H1 (cell line): ENCODE measurements around the gene COL27A1. TPM values are rescaled to one million over a fixed set of nuclear protein-coding genes. Genes with fewer than 3 reads are reported as not detected.

Source experiments
- CTCF ChIA-PET: fragments of 300-600 bp; sonication (Branson Sonifier 250); formaldehyde crosslinking; loops from one replicate; lab custom pipeline; 2021; ENCODE audit not compliant: partially characterized antibody; lab: Charles Lee
- POLR2A ChIA-PET: fragments of 300-600 bp; sonication (Branson Sonifier 250); formaldehyde crosslinking; loops from one replicate; lab custom pipeline; 2021; ENCODE audit warnings: inconsistent platforms; ENCODE audit not compliant: partially characterized antibody; lab: Charles Lee
- DNase-seq, 2 experiments: peaks; one replicate each; pipeline versions ENCODE4 v3.0.0 to v3.0.0-alpha.2; 2010 to 2022; ENCODE audit warnings: low spot score in 2 of 2, low read depth in 1 of 2, mixed read lengths in 1 of 2
- FAIRE-seq: peaks from 2 replicates; lab custom pipeline; 2011; peaks lifted over from hg19 to GRCh38; lab: Jason Lieb, UNC
- H2AFZ ChIP-seq: 2 replicates; pipeline ENCODE4 v1.8.1; 2012; ENCODE audit warnings: low read length, inconsistent platforms
- H2AK5ac ChIP-seq: 2 replicates; pipeline ENCODE4 v1.6.1; 2013; ENCODE audit warnings: low read depth, low read length
- H2BK120ac ChIP-seq: replicated peaks from 2 replicates; pipeline ENCODE3; 2013; ENCODE audit warnings: low read depth, low read length, inconsistent platforms
- H2BK12ac ChIP-seq: 2 replicates; pipeline ENCODE4 v1.6.1; 2013; ENCODE audit warnings: low read depth, low read length
- H2BK15ac ChIP-seq: 2 replicates; pipeline ENCODE4 v1.6.1; 2013; ENCODE audit warnings: low read length
- H2BK20ac ChIP-seq: 2 replicates; pipeline ENCODE4 v1.6.1; 2013; ENCODE audit warnings: low read length
- H2BK5ac ChIP-seq: 2 replicates; pipeline ENCODE4 v1.6.1; 2013; ENCODE audit warnings: low read depth, low read length
- H3K14ac ChIP-seq: 2 replicates; pipeline ENCODE4 v1.6.1; 2013; ENCODE audit warnings: inconsistent platforms; ENCODE audit not compliant: insufficient read length
- H3K18ac ChIP-seq: 2 replicates; pipeline ENCODE4 v1.6.1; 2013; ENCODE audit warnings: low read length; ENCODE audit errors: extremely low read depth
- H3K23ac ChIP-seq: 2 replicates; pipeline ENCODE4 v1.6.1; 2013; ENCODE audit warnings: inconsistent platforms; ENCODE audit not compliant: insufficient read length
- H3K23me2 ChIP-seq: 2 replicates; pipeline ENCODE4 v1.6.1; 2013; ENCODE audit warnings: low read depth, low read length
- H3K27ac ChIP-seq: 2 replicates; pipeline ENCODE4 v1.6.1; 2011; ENCODE audit warnings: low read depth, low read length, inconsistent platforms
- H3K27me3 ChIP-seq, 4 experiments: replicated peaks in 1 of 4; 1 replicate in 1 of 4; 2 replicates in 3 of 4; pipeline versions ENCODE4 v1.6.1 to v1.8.1; 2011 to 2013; ENCODE audit warnings: low read length in 3 of 4, mild to moderate bottlenecking in 3 of 4, inconsistent platforms in 2 of 4, mixed read lengths in 2 of 4, moderate library complexity in 1 of 4; ENCODE audit not compliant: control insufficient read depth in 3 of 4, insufficient read depth in 3 of 4; ENCODE audit errors: extremely low read depth in 1 of 4
- H3K36me3 ChIP-seq, 4 experiments: 2 replicates each; pipeline versions ENCODE4 v1.6.1 to v1.8.1; 2011 to 2013; ENCODE audit warnings: mild to moderate bottlenecking in 4 of 4, low read length in 3 of 4, moderate library complexity in 2 of 4, control low read depth in 1 of 4, inconsistent platforms in 1 of 4; ENCODE audit not compliant: insufficient read depth in 4 of 4, control insufficient read depth in 2 of 4
- H3K4ac ChIP-seq: replicated peaks from 2 replicates; pipeline ENCODE3; 2013; ENCODE audit warnings: low read length, low read depth, mixed read lengths, inconsistent platforms; ENCODE audit not compliant: insufficient read length
- H3K4me1 ChIP-seq, 4 experiments: replicated peaks in 1 of 4; 1 replicate in 1 of 4; 2 replicates in 3 of 4; pipeline versions ENCODE4 v1.6.1 to v1.8.1; 2011 to 2013; ENCODE audit warnings: low read length in 3 of 4, inconsistent platforms in 2 of 4, mixed read lengths in 1 of 4; ENCODE audit not compliant: insufficient read depth in 4 of 4, control insufficient read depth in 3 of 4
- H3K4me2 ChIP-seq, 2 experiments: 2 replicates each; pipeline versions ENCODE4 v1.6.1 to v1.8.1; 2011 to 2013; ENCODE audit warnings: low read depth in 2 of 2, low read length in 2 of 2, control low read depth in 1 of 2, inconsistent platforms in 1 of 2, mild to moderate bottlenecking in 1 of 2; ENCODE audit not compliant: insufficient read depth in 1 of 2
- H3K4me3 ChIP-seq, 4 experiments: fragments of 200-600, 300-600 bp in 1 of 4; sonication (generic), shearing (Covaris generic), sonication (Bioruptor Twin) in 1 of 4; 2 replicates each; pipeline versions ENCODE4 v1.5.1 to v1.8.1; 2011 to 2016; ENCODE audit warnings: low read length in 4 of 4, low read depth in 3 of 4, control low read depth in 2 of 4, inconsistent platforms in 2 of 4, mild to moderate bottlenecking in 2 of 4, mixed read lengths in 1 of 4, moderate library complexity in 1 of 4; ENCODE audit not compliant: insufficient read depth in 2 of 4; ENCODE audit errors: extremely low read depth in 1 of 4
- H3K56ac ChIP-seq: replicated peaks from 2 replicates; pipeline ENCODE3; 2013; ENCODE audit warnings: low read depth, mild to moderate bottlenecking, mixed read lengths, low read length, inconsistent platforms; ENCODE audit not compliant: insufficient read length
- H3K79me1 ChIP-seq: 2 replicates; pipeline ENCODE4 v1.6.1; 2013; ENCODE audit warnings: low read depth, low read length, control low read depth
- H3K79me2 ChIP-seq, 2 experiments: 2 replicates each; pipeline versions ENCODE4 v1.6.1 to v1.8.1; 2012 to 2013; ENCODE audit warnings: low read length in 2 of 2, mild to moderate bottlenecking in 2 of 2, inconsistent platforms in 1 of 2; ENCODE audit not compliant: insufficient read depth in 2 of 2, control insufficient read depth in 1 of 2
- H3K9ac ChIP-seq, 4 experiments: replicated peaks in 1 of 4; 1 replicate in 1 of 4; 2 replicates in 3 of 4; pipeline versions ENCODE4 v1.6.1 to v1.8.1; 2011 to 2013; ENCODE audit warnings: low read depth in 3 of 4, low read length in 3 of 4, control low read depth in 2 of 4, mild to moderate bottlenecking in 2 of 4, moderate library complexity in 2 of 4, inconsistent platforms in 1 of 4; ENCODE audit errors: extremely low read depth in 1 of 4
- H3K9me3 ChIP-seq, 2 experiments: 2 replicates each; pipeline versions ENCODE4 v1.6.1 to v1.8.1; 2012 to 2013; ENCODE audit warnings: mild to moderate bottlenecking in 2 of 2, moderate library complexity in 2 of 2, control low read depth in 1 of 2, inconsistent platforms in 1 of 2, low read depth in 1 of 2, low read length in 1 of 2, mixed read lengths in 1 of 2; ENCODE audit not compliant: insufficient read depth in 2 of 2
- H4K20me1 ChIP-seq, 2 experiments: replicated peaks in 1 of 2; 2 replicates each; pipeline versions ENCODE3 to v1.8.1; 2011 to 2013; ENCODE audit warnings: inconsistent platforms in 2 of 2, low read length in 2 of 2, mild to moderate bottlenecking in 1 of 2; ENCODE audit not compliant: insufficient read depth in 2 of 2, control insufficient read depth in 1 of 2
- H4K5ac ChIP-seq: 2 replicates; pipeline ENCODE4 v1.6.1; 2013; ENCODE audit warnings: low read length, low read depth, mixed read lengths, inconsistent platforms; ENCODE audit not compliant: insufficient read length
- H4K8ac ChIP-seq: 2 replicates; pipeline ENCODE4 v1.8.0; 2013; ENCODE audit warnings: mild to moderate bottlenecking, moderate library complexity, low read length, inconsistent platforms; ENCODE audit not compliant: insufficient read depth; ENCODE audit errors: extremely low read depth
- H4K91ac ChIP-seq: replicated peaks from 2 replicates; pipeline ENCODE3; 2013; ENCODE audit warnings: low read length, mixed read lengths, inconsistent platforms; ENCODE audit not compliant: insufficient read length
- ATF2 ChIP-seq: IDR thresholded peaks from 2 replicates; pipeline ENCODE4 v1.6.1; 2012; ENCODE audit warnings: low read length, inconsistent platforms
- BRCA1 ChIP-seq: IDR thresholded peaks from 2 replicates; pipeline ENCODE4 v1.6.1; 2012; ENCODE audit warnings: low read depth, low read length, improper control_type of control experiment
- CREB1 ChIP-seq: IDR thresholded peaks from 2 replicates; pipeline ENCODE4 v1.6.1; 2012; ENCODE audit warnings: inconsistent platforms
- EGR1 ChIP-seq: IDR thresholded peaks from 2 replicates; pipeline ENCODE4 v1.6.1; 2011; ENCODE audit warnings: low read depth, low read length, borderline replicate concordance
- GTF2F1 ChIP-seq: IDR thresholded peaks from 2 replicates; pipeline ENCODE4 v1.6.1; 2012; ENCODE audit warnings: low read depth, low read length, improper control_type of control experiment, borderline replicate concordance
- HDAC2 ChIP-seq, 2 experiments: fragments of 300-600 bp in 1 of 2; sonication (generic) in 1 of 2; IDR thresholded peaks; 2 replicates each; pipeline ENCODE4 v1.6.1; 2011 to 2012; ENCODE audit warnings: low read depth in 2 of 2, low read length in 2 of 2, mild to moderate bottlenecking in 2 of 2, moderate library complexity in 2 of 2, borderline replicate concordance in 1 of 2, inconsistent platforms in 1 of 2
- JUN ChIP-seq: IDR thresholded peaks from 2 replicates; pipeline ENCODE4 v1.6.1; 2011; ENCODE audit warnings: low read depth, mild to moderate bottlenecking, improper control_type of control experiment, low read length
- JUND ChIP-seq: IDR thresholded peaks from 2 replicates; pipeline ENCODE4 v1.6.1; 2011; ENCODE audit warnings: mild to moderate bottlenecking, improper control_type of control experiment, low read length
- RBBP5 ChIP-seq: IDR thresholded peaks from 2 replicates; pipeline ENCODE4 v1.7.1; 2012; ENCODE audit warnings: low read depth, mild to moderate bottlenecking, inconsistent platforms, low read length, moderate library complexity, borderline replicate concordance
- SAP30 ChIP-seq: fragments of 300-600 bp; sonication (generic); IDR thresholded peaks from 2 replicates; pipeline ENCODE4 v1.7.1; 2012; ENCODE audit warnings: low read length, moderate library complexity, mild to moderate bottlenecking, inconsistent platforms; ENCODE audit not compliant: insufficient read depth, insufficient replicate concordance
- SP1 ChIP-seq: IDR thresholded peaks from 2 replicates; pipeline ENCODE4 v1.6.1; 2011; ENCODE audit warnings: low read depth, low read length
- SRF ChIP-seq: IDR thresholded peaks from 2 replicates; pipeline ENCODE4 v1.6.1; 2011; ENCODE audit warnings: mild to moderate bottlenecking, low read depth, low read length, moderate library complexity
- WGBS, 2 experiments: shearing (Covaris generic) in 1 of 2; methylation state at CpG; one replicate each; pipeline versions ENCODE4 v1.1.6 to v1.1.7; 2013 to 2015; ENCODE audit warnings: low lambda C conversion rate in 2 of 2, mixed read lengths in 2 of 2, inconsistent platforms in 1 of 2, low coverage in 1 of 2, missing lambda C conversion rate in 1 of 2; ENCODE audit not compliant: insufficient replicate concordance in 2 of 2, insufficient coverage in 1 of 2, insufficient read length in 1 of 2; ENCODE audit errors: extremely low coverage in 1 of 2, missing lambda C conversion rate in 1 of 2; 5-methylcytosine and 5-hydroxymethylcytosine counted together
- polyA plus RNA-seq, 7 experiments: library from polyadenylated mRNA; depleted of rRNA in 3 of 7; stranded (reverse) in 5 of 7; unstranded in 2 of 7; fragments of >200 nt in 5 of 7; fragments of 200-250 nt in 2 of 7; gene quantifications; 1 replicate in 5 of 7; 2 replicates in 1 of 7; 4 replicates in 1 of 7; pipeline versions ENCODE4 v1.2.1 to v1.2.3, GENCODE V29; 2011 to 2013; ENCODE audit warnings: missing spikeins in 2 of 7, mixed read lengths in 2 of 7
- total RNA-seq: library from RNA; stranded (reverse); fragmentation: NEBNext Ultra II Directional; extraction: Animal tissue kit (Norgen Biotek cat#: 25700); gene quantifications from 2 replicates; pipeline ENCODE4 v1.2.1, GENCODE V29; 2021

Gene COL27A1
- total and polyA plus RNA-seq, 2 of the 8 experiments (the other 6 are each of a cell fraction or from before 2014, with no cell fraction given), result 15.1 to 22.8 TPM

- no peak for FAIRE-seq
- no peak overlapping the region for H3K4ac ChIP-seq
- no peaks in the 10 kb centered on the region for H3K36me3 ChIP-seq
- no peak overlapping the region for H3K14ac ChIP-seq
- peaks cover 2% of the 10 kb centered on the region; the same call in 1 of the 2 replicates for H3K23me2 ChIP-seq
- no peak overlapping the region for H2AFZ ChIP-seq
- no peaks in the 10 kb centered on the region for H3K79me1 ChIP-seq
- ChIA-PET POLR2A (no interaction called here), CTCF (interaction anchor here (0.6 to 5.0 kb wide), 10 partner anchors 8 to 132 kb away, joined by 3 to 40 read pairs (median 5); no protein-coding TSS in a partner anchor)
- 88% methylated on average over 5 of the region's 5 CpGs; no CpG with 5 or more reads in 1 of the 2 experiments for WGBS, 2 experiments
- no peaks in the 10 kb centered on the region for H4K20me1 ChIP-seq
- no peak overlapping the region for H3K4me3 ChIP-seq
- H2BK5ac ChIP-seq, result no peak overlapping the region
- H2BK12ac ChIP-seq, result no peak overlapping the region
- no peak overlapping the region for H4K5ac ChIP-seq
- H2BK15ac ChIP-seq, result no peak overlapping the region
- no peak for TF ChIP-seq HDAC2 (IDR thresholded peaks at IDR 0.05; ENCODE audit: borderline replicate concordance in 1 of 2, low read depth in 2 of 2, low read length in 2 of 2)
- TF ChIP-seq GTF2F1, result no peak
- no peak for TF ChIP-seq SAP30
- no peak for TF ChIP-seq CREB1
- TF ChIP-seq BRCA1, result no peak
- TF ChIP-seq JUN, result no peak
- TF ChIP-seq RBBP5, result no peak
- no peak for TF ChIP-seq JUND
- TF ChIP-seq SP1, result no peak
- TF ChIP-seq EGR1, result no peak
- no peak for TF ChIP-seq ATF2
- no peak for TF ChIP-seq SRF
- no peak overlapping the region for H3K9ac ChIP-seq
- no peak overlapping the region for H3K56ac ChIP-seq
- no peak for DNase-seq
- H3K9me3 ChIP-seq, result no peaks in the 10 kb centered on the region
- H3K4me1 ChIP-seq, result no peaks in the 10 kb centered on the region; a peak in 1 of 7 replicates
- no peak overlapping the region for H4K8ac ChIP-seq
- no peak overlapping the region for H2BK20ac ChIP-seq
- H3K23ac ChIP-seq, result no peak overlapping the region
- H3K18ac ChIP-seq, result no peak overlapping the region
- no peak overlapping the region for H2BK120ac ChIP-seq
- H3K79me2 ChIP-seq, result no peaks in the 10 kb centered on the region
- H3K27ac ChIP-seq, result no peak overlapping the region
- no peak overlapping the region for H4K91ac ChIP-seq
- H3K4me2 ChIP-seq, result no peak overlapping the region
- H2AK5ac ChIP-seq, result no peak overlapping the region
- H3K27me3 ChIP-seq, result no peaks in the 10 kb centered on the region; a peak in 3 of 7 replicates
Observed at GRCh38 chr9:114139071-114139470, 16.3 kb upstream of the COL27A1 start.
